Measurements from ENCODE around the gene MUC13. TPM values are rescaled to one million over a fixed set of nuclear protein-coding genes. Genes with fewer than 3 reads are reported as not detected.

MUC13 gene
- total and polyA plus RNA-seq, 2 donors from 2014 or later = 1.9 to 6.4 TPM

- FAIRE-seq (no peak), DNase-seq (no peak)
- Histone ChIP-seq H3K27ac (ENCODE audit: low read depth in 2 of 2, low read length in 2 of 2) (no peak overlapping the region), H3K36me3 (ENCODE audit: control insufficient read depth in 2 of 3, insufficient read depth in 3 of 3, low read length in 3 of 3) (no peaks in the 10 kb centered on the region), H3K27me3 (ENCODE audit: control insufficient read depth, insufficient read depth, low read length) (no peaks in the 10 kb centered on the region), H3K9me3 (ENCODE audit: control insufficient read depth in 2 of 3, insufficient read depth in 1 of 3, low read length in 3 of 3) (no peaks in the 10 kb centered on the region), H3K9ac (ENCODE audit: low read length in 3 of 3) (no peak overlapping the region), H3K4me1 (ENCODE audit: control insufficient read depth in 2 of 3, insufficient read depth in 2 of 3, low read depth in 1 of 3, low read length in 3 of 3) (no peaks in the 10 kb centered on the region), H3K4me3 (ENCODE audit: low read length in 3 of 3) (no peak overlapping the region)
- intact Hi-C loops (cut with DNase I) = no loop called here
- no peak for TF ChIP-seq CTCF (IDR thresholded peaks at IDR 0.05; ENCODE audit: borderline replicate concordance, extremely low read depth, insufficient read depth)
Measured at GRCh38 chr3:124920718-124921117, 13.8 kb downstream of the MUC13 start.

DNA sequence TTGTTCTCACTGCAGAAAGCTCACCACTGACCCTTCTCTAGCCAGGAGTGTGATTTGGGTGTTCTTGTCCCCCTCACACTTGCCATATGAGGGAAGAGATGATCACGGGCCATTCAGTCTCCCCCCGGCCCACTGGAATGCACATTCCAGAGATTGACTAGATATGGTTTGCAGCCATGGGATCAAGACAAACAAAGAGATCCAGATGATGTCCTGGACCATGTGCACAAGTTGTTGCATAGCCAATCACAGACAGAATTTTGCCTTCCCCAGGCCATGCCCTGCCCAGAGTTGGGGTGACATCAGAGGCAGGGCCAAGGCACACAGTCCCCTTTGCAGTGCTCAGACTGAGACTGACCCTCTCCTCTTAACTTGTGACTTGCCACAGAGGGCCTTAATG is 14.8 kb downstream of the MUC13 start:
- H3K27me3 ChIP-seq (ENCODE audit: control insufficient read depth, insufficient read depth, low read length) = no peaks in the 10 kb centered on the region
- no peaks in the 10 kb centered on the region for H3K4me1 ChIP-seq (ENCODE audit: control insufficient read depth in 2 of 3, insufficient read depth in 2 of 3, low read depth in 1 of 3, low read length in 3 of 3)
- no peak for FAIRE-seq
- H3K27ac ChIP-seq (ENCODE audit: low read depth in 2 of 2, low read length in 2 of 2) = no peak overlapping the region
- DNase-seq = no peak
- no peak for TF ChIP-seq CTCF (IDR thresholded peaks at IDR 0.05; ENCODE audit: borderline replicate concordance, extremely low read depth, insufficient read depth)
- H3K9me3 ChIP-seq (ENCODE audit: control insufficient read depth in 2 of 3, insufficient read depth in 1 of 3, low read length in 3 of 3) = no peaks in the 10 kb centered on the region
- H3K36me3 ChIP-seq (ENCODE audit: control insufficient read depth in 2 of 3, insufficient read depth in 3 of 3, low read length in 3 of 3) = no peaks in the 10 kb centered on the region
- H3K9ac ChIP-seq (ENCODE audit: low read length in 3 of 3) = no peak overlapping the region
- intact Hi-C loops (cut with DNase I) = no loop called here
- H3K4me3 ChIP-seq (ENCODE audit: low read length in 3 of 3) = no peak overlapping the region

GRCh38 chr3:124918524-124918923 is 16.0 kb downstream of the MUC13 start:
- Histone ChIP-seq H3K4me1 (ENCODE audit: control insufficient read depth in 2 of 3, insufficient read depth in 2 of 3, low read depth in 1 of 3, low read length in 3 of 3) (no peaks in the 10 kb centered on the region), H3K27ac (ENCODE audit: low read depth in 2 of 2, low read length in 2 of 2) (no peak overlapping the region), H3K9me3 (ENCODE audit: control insufficient read depth in 2 of 3, insufficient read depth in 1 of 3, low read length in 3 of 3) (no peaks in the 10 kb centered on the region), H3K36me3 (ENCODE audit: control insufficient read depth in 2 of 3, insufficient read depth in 3 of 3, low read length in 3 of 3) (no peaks in the 10 kb centered on the region), H3K9ac (ENCODE audit: low read length in 3 of 3) (no peak overlapping the region), H3K4me3 (ENCODE audit: low read length in 3 of 3) (no peak overlapping the region), H3K27me3 (ENCODE audit: control insufficient read depth, insufficient read depth, low read length) (no peaks in the 10 kb centered on the region)
- DNase-seq (no peak), FAIRE-seq (no peak)
- no peak for TF ChIP-seq CTCF (IDR thresholded peaks at IDR 0.05; ENCODE audit: borderline replicate concordance, extremely low read depth, insufficient read depth)
- intact Hi-C loops (cut with DNase I) = no loop called here

DNA sequence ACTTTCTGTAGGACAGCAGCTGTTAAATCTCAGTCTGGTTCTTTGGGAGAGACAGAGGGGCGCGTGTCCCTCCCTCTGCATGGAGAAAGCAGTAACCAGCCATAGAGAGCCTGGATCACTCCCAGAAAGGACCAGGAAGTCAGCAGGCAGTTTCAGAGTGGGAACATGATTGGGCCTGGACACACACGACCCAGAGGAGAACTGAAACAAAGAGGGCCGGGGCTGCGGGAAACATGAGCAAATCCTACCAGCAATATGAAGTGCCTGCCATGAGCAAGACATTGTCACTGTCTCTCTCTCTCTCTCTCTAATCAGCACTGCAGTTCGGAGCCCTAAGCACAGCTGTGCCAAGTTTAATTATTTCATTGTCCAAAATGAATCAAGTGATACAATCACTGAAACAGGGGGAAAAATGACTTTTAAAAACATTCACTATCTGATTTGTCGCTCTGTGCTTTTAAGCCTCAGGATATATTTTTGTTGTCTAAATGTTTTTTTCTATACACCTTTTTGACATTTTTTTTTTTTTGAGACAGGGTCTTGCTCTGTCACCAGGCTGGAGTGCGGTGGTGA is 17.6 kb downstream of the MUC13 start:
- no peaks in the 10 kb centered on the region for H3K27me3 ChIP-seq (ENCODE audit: control insufficient read depth, insufficient read depth, low read length)
- H3K9me3 ChIP-seq (ENCODE audit: control insufficient read depth in 2 of 3, insufficient read depth in 1 of 3, low read length in 3 of 3) = no peaks in the 10 kb centered on the region
- H3K27ac ChIP-seq (ENCODE audit: low read depth in 2 of 2, low read length in 2 of 2) = no peak overlapping the region
- no peak overlapping the region for H3K4me3 ChIP-seq (ENCODE audit: low read length in 3 of 3)
- no peak overlapping the region for H3K9ac ChIP-seq (ENCODE audit: low read length in 3 of 3)
- intact Hi-C loops (cut with DNase I) = no loop called here
- TF ChIP-seq CTCF (IDR thresholded peaks at IDR 0.05; ENCODE audit: borderline replicate concordance, extremely low read depth, insufficient read depth) = no peak
- FAIRE-seq = no peak
- no peaks in the 10 kb centered on the region for H3K36me3 ChIP-seq (ENCODE audit: control insufficient read depth in 2 of 3, insufficient read depth in 3 of 3, low read length in 3 of 3)
- DNase-seq = peak in 3 of 5 donors; percentile 10 to 47 (median 11)
- no peaks in the 10 kb centered on the region for H3K4me1 ChIP-seq (ENCODE audit: control insufficient read depth in 2 of 3, insufficient read depth in 2 of 3, low read depth in 1 of 3, low read length in 3 of 3)

Measured in kidney (tissue), 14 donors.